GM10266 (cell line): Measurements from ENCODE around the gene PRSS2.

Experiments
- DNase-seq: peaks from one replicate; pipeline ENCODE4 v3.0.0; 2012; ENCODE audit errors: extremely low spot score
- CTCF ChIP-seq: IDR thresholded peaks from 2 replicates; pipeline ENCODE4 v1.5.1; 2012; ENCODE audit warnings: mild to moderate bottlenecking, low read depth; ENCODE audit not compliant: control insufficient read depth, insufficient read depth; ENCODE audit errors: missing control alignments

Gene PRSS2

GRCh38 chr7:142790555-142790954, 19.8 kb downstream of the PRSS2 start:
- no peak for DNase-seq
- TF ChIP-seq CTCF: no peak

- no peak for TF ChIP-seq CTCF
- DNase-seq: no peak
Measured at GRCh38 chr7:142791502-142791901, 20.7 kb downstream of the PRSS2 start.

GRCh38 chr7:142792129-142792528, 21.4 kb downstream of the PRSS2 start:
- TF ChIP-seq CTCF: no peak
- DNase-seq: no peak

GRCh38 chr7:142792593-142792992, 21.8 kb downstream of the PRSS2 start:
- DNase-seq: no peak
- no peak for TF ChIP-seq CTCF

GRCh38 chr7:142793156-142793555, 22.4 kb downstream of the PRSS2 start:
- no peak for TF ChIP-seq CTCF
- no peak for DNase-seq

GRCh38 chr7:142795339-142795863, 24.6 kb downstream of the PRSS2 start:
- no peak for TF ChIP-seq CTCF
- DNase-seq: no peak

- no peak for TF ChIP-seq CTCF
- no peak for DNase-seq
Measured at GRCh38 chr7:142796001-142796500, 25.3 kb downstream of the PRSS2 start.
